UCSD-AML1 (cell line): ENCODE data around the gene OR52E6.

Source experiments
- DNase-seq: peaks from one replicate; lab custom pipeline; 2025; ENCODE audit not compliant: unreplicated experiment; lab: John Stamatoyannopoulos, UW

OR52E6 gene

DNA sequence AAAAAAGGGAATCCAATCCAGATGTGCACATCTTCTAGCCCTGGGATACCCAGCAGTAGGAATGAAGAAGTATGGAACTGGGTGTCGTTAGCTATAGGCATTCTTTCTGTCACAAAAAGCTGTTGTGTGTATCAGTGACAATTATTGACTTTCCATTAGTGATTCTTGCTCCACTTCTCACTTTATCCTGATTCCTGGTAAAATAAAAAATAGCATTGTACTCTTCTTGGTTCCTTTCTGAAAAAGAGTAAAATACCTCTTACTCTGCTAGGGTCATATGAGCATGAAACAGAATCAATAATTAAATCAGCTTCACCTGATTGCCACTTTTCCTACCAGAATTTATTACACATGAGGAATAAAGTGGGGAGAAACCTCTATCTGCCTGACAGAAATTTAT, at the start of gene OR52E6:
OR52E6 (minus strand) TSS at position 101 of the 400 bp plus-strand sequence; CDS start at position 101, 0 bp downstream.
- DNase-seq = no peak

DNA sequence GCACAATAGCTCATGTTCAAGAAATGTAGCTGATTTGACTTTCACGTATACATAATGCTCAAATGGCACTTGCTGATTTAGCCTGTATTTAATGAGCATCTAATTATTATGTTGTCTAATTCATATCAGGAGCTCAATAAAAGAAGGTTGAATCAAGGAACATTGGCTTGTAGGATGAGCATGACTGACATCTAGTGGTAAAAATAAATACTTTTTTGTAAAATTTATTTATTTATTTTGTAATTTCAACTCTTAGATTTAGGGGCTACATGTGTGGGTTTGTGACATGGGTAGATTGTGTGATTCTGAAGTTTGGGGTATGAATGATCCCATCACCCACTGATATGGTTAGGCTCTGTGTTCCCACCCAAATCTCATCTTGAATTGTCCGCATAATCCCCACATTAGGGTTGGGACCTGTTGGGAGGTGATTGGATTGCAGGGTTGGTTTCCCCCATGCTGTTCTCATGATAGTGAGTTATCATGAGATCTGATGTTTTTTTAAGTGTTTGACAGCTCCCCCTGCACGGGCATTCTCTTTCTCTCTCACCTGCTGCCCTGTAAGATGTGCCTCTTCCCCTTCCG, 49.6 kb upstream of the OR52E6 start:
- DNase-seq = no peak

DNA sequence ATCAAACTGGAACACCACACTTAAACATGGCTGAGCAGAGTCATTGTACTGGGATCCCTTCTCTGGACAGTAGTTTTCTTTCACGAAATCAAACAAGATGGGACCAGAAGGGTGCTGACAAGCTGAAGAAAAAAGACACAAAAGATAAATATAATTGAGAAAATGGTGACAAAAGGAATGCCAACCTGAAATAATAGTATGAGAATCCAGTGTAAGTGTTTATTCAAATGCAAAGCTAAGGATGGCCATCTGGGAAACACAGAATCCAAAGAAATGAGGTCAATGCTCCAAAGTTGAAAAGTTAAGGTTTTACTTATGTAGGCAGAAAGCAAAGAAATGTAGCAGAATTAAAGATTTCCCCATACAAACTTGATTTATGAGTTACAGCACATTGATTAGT, 46.0 kb upstream of the OR52E6 start:
- no peak for DNase-seq

DNA sequence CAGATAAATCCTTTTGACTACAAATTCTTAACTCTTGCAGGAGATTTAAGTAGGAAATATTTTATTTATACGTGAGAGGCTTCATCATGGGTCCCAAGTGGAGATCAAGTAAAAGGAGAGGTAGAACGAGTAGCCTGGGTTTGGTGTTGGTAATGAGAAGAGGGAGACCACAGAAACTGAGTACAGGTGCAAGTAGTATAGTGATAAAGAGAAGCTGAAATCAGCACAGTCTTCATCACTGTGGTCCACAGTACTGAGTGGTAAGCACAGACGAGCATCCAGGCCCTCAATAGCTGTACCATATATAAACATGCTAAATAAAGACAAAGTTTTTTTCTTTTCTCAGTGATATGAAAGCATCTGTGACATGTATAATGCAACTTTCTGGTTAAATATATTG, 45.5 kb upstream of the OR52E6 start:
- DNase-seq = no peak

DNA sequence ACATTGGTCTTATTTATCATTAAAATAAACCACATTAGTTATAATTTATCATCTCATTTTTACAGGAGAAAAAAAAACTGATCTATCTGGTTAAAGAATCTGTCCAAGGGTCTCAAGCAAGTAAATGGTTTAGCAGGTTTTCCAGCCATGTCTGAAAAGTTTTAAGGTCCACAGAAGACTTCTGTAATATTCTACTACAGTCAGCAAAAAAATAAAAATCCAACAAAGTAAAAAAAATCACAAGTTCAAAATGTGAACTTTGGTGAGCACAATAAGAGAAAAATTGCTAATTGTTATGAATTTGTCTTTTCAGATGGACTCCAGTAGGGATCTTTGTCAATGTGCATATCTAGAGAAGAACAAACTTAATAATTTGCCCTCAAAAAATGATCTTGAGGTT, 40.1 kb upstream of the OR52E6 start:
- no peak for DNase-seq

DNA sequence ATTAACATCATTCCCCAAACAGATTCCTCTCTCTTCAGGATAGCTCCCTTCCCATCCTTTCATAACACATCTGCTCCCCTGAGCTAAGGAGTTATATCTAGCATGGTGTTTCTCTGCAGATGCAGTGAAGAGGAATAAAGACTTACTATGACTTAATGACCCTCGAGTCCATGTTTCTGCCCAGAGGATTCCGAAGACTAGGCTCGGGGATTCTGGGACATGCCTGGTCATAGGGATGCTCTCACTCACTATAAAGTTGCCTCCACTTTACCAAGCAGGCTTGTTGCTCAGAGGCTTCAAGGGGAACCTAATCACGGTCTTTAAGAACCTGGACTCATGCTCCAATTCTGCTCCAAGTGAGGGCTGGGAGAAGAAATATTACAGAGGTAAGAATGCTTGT, 38.6 kb upstream of the OR52E6 start, which contains the start of gene OR52E4:
OR52E4 (plus strand) TSS at position 301 of the 400 bp plus-strand sequence. CDS start 3,664 bp downstream, outside the sequence.
- no peak for DNase-seq

DNA sequence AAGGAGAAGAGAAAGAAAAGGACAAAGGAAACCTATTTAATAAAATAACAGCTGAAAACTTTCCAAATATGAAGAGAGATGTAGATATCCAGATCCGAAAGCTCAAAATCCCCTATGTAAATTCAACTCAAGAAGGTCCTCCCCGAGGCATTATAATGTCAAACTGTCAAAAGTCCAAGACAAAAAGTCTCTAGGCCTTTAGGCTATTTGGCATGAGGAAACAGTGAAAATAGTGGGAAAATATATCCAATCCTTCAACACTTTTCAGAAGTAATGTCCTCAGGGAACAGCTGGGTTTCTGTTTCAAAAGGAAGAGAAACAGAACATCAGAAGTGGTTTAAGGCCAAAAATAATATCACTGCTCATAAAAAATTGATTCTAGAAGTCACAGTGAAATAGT, 36.9 kb upstream of the OR52E6 start:
- DNase-seq = no peak

DNA sequence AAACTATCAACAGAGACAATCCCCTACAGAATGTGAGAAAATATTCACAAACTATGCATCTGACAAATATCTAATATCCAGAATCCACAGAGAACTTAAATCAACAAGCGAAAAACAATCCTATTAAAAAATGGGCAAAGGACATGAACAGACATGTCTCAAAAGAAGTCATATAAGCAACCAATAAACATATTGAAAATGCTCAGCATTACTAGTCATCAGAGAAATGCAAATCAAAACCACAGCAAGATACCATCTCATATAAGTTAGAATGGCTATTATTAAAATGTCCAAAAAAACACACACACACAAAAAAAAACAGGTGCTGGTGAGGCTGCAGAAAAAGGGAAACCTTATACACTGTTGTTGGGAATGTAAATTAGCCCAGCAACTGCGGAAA, 24.1 kb upstream of the OR52E6 start:
- no peak for DNase-seq

DNA sequence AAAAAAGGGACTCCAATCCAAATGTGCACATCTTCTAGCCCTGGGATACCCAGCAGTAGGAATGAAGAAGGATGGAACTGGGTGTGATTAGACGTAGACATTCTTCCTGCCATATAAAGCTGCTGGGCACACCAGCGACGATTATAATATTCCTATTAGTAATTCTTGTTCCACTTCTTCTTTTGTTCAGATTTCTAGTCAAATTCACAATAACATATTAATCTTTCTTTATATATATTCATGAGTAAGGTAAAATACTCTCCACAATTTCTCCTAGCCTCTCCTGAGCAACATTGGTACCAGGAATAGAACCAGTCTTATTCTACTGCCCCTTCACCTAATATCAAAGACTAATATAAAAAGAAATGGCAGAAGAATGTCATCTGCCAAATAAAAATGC, 15.9 kb upstream of the OR52E6 start, which contains the start of gene OR52E8:
OR52E8 (minus strand) TSS at position 101 of the 400 bp plus-strand sequence; CDS start at position 101, 0 bp downstream.
- DNase-seq = no peak

DNA sequence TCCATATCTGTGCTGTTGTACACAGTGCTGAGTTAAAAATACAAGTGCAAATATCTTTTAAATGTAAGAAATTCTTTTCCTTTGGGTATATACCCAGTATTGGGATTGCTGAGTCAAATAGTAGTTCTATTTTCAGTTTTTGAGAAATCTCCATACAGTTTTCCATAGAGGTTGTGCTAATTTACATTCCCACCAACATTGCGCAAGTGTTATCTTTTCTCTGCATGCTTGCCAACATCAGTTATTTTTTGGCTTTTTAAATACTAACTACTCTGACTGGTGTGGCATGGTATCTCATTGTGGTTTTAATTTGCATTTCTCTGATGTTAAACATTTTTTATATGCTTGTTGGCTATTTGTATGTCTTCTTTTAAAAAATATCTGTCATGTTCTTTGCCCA, 9.3 kb upstream of the OR52E6 start:
- no peak for DNase-seq

DNA sequence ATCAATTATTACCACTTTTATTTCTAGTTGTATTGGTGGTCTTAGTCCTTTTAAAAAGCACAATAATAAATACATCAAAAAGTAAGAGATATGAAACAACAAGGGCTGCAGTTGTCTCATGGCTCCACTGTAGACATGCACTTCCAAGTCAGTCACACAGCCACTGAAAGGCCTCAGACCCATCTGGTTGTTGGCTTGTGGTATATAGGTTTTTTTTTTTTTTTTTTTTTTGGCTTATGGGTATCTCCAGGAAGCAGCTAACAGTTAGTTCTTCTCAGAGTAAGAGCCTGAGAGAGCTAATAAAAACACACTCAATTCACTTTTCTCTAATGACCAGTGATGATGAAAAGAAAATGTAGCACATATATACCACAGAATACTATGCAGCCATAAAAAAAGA, 6.0 kb upstream of the OR52E6 start:
- DNase-seq = peak; percentile 19

DNA sequence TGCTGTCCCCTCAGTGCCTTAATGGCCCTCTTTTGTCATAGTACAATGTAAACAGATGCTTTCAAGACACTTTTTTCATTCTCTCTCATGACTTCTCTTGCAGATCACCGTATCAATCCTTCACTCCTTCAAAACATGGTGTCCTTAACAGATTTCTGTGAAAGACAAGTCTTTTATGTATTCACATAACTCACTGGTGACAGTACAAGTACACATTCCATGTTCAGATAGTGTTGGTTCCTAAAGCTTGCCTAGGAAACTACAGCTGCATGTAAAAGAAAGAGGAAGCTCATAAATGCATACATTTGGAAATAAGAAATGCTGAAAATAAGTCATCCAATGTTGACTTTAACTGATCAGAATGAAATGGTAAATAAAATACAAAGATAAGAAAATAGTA, 5.0 kb upstream of the OR52E6 start:
- DNase-seq = no peak

DNA sequence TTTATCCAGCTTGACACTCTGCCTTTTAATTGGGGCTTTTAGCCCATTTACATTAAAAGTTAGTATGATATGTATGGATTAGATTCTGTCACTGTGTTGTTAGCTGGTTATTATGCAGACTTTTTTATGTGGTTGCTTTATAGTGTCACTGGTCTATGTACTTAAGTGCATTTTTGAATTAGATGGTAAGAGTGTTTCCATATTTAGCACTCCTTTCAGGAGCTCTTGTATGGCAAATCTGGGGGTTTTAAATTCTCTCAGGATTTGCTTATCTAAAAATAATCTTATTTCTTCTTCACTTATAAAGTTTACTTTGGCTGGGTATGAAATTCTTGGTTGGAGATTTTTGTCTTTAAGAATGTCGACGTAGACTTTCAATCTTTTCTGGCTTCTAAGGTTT, 4.0 kb downstream of the OR52E6 start:
- DNase-seq = no peak

DNA sequence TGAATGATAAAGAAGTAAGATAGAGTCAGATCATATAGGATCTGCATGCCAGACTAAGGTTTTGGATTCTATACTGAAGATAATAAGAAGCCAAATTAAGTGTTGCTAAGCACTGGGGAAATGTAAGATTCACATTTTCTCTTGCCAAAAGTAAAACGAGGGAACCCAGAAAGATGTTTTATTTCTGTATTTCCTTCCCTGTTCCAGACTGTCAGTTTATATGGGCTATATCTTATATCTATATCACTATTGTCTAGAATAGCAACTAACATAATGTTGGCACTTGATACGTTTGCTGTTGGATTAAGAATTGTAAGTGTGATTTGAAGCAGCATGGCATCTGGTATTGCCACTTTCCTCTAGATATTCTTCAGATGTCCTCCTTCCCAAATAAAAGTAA, 8.3 kb downstream of the OR52E6 start:
- DNase-seq = no peak

DNA sequence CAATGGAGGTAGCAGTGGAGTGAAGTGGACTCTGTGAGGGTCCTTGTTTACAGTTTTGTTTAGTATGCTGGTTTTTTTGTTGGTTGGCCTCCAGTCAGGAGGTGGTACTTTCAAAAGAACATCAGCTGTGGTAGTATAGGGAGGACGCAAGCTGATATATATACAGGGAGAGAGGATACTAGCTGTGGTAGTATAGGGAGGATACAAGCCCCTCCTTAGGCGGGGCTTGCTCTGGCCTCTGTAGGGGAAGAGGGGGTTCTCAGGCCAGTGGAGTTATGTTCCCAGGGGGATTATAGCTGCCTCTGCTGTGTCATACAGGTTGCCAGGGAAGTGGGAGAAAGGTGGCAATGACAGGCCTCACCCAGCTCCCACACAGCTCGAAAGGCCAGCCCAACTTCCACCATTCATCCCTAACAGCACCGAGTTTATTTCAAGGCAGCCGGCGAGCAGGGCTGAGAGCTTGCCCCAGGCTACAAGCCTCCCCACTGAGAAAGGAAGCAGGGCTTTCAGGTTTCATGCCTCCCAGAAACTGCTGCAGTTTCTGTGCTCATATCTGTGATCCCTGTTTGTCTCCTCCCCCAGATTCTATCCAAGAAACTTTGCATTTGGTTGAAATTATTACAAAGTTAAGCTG, 10.4 kb downstream of the OR52E6 start:
- no peak for DNase-seq

DNA sequence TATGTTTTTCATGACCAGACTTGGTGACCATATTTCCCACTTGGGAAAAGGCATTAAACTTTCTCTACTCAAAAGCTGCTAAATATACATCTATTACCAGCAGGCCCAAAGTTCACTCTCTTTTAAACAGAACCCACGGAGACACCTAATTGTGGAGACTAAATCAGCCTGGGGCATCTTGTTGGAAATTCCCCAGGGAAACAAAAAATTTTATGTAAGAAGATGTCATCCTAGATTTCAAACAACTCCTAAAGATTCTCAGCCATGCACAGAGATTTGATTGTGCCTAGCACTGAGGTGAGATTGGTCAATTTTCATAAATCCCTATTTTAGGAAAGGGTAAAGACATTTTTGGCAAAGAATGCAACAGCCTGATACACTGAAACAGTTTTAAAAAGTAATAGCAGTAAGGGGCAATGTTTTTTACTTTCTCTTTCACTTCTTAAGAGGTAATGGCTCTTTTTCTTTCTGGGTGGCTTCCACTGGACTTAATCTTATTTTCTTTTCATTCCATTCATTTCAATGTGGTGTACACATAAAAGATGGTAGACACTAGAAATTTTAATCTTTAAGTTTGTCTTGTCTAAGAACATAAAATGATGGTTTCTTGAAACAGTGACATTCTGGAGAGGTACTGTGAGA, 23.3 kb downstream of the OR52E6 start:
- DNase-seq = no peak

DNA sequence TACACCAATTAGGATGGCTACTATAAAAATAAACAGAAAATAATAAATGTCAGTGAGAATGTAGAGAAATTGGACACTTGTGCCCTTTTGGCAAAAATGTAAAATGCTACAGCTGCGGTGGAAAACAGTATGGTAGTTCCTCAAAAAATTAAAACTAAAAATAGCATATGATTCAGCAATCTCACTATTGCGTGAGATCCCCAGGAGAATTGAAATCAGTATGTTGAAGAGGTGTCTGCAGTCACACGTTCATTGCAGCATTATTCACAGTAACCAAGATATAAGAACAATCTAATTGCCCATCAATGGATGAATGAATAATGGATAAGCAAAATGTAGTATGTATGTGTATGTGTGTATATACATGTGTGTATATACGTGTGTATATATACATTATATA, 26.2 kb downstream of the OR52E6 start:
- DNase-seq = no peak

DNA sequence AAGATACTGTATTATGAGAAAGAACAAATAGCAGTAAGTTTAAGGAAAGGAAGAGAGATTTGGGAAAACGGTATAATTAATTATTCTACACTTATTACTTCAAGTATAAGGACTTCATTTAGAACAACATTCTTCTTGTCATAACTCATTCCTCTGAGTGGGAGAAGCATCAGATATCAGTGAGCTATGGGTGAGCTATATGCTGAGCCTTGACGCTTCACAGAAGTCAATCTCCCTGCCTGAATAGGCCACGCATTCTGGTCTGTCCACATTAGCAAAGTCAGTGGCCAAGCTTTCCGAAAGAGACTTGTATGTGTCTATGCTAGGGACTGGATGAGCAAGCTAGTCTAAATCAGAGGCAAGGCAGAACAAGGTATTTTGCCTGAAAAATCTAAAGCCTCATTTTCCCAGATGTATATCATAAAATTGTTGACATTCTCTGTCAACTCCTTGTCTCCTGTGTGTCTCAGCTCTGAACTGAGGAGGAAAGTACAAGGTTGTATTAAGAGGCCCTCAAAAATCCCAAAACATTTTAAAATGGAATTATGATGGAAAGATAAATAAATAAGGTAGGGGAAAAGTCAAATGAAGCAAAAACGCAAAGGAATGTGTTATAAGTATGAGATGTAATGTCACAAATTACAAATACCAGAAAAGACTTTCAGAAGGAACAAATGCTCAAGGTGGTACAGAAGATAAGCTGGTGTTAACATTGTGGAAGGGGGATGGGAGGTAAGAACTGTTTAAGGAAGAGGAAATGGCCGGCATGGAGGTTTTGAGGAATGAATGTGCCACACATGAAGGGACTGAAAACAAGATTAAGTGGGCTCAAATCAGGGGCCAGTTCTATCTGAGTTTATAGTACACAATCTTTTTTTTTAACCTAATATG, 31.5 kb downstream of the OR52E6 start:
- no peak for DNase-seq

DNA sequence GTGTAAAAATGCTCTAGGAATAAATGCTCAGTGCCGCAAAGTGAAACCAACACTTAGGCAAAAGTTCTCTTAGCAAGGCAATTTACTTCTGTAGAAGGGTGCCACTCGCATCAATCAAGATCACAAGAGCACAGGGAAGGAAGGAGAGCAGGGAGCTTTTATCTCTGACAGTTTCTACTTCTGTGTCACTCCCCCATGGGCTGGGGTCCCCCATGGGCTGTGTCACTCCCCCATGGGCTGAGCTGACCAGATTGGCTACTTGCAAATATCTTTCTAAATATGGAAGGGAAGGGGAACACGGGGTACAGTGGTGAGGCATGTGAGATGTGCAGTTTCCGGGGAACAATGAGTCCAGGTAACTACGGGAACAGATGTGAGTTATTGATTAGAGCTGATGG, 32.6 kb downstream of the OR52E6 start:
- DNase-seq = peak; percentile 68

DNA sequence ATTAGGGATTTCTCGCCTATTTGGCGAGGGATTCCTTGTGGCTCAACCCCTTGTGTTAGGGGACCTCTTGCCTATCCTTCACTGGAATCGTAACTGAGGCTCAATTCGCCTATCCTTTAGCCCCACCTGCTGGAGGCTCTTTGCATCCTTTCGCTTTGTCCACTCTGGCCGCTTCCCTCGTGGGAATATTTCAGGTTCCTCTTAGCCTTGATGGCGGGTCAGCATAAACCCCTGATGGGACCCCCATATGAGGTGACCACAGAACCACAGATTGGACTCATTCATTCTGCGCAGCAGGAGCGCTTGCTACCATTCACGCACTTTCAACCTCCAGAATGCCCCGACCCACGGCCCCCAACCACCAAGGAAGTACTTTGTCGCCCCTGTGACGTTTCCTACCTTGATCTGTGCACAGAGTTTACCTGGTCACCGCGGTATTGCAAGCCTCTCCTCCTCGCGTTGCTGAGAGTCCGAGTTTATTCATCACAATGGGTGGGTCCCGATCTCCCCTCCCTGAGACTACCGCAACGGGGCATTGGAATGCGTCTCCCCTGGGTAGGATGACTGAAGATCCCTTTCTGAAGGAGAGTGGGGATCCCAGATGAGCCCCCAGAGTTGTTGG, 33.1 kb downstream of the OR52E6 start, which contains the start of gene OR52N2:
OR52N2 (plus strand) TSS at position 425 of the 622 bp plus-strand sequence. CDS start 11,412 bp downstream, outside the sequence.
- peak; percentile 81 for DNase-seq

DNA sequence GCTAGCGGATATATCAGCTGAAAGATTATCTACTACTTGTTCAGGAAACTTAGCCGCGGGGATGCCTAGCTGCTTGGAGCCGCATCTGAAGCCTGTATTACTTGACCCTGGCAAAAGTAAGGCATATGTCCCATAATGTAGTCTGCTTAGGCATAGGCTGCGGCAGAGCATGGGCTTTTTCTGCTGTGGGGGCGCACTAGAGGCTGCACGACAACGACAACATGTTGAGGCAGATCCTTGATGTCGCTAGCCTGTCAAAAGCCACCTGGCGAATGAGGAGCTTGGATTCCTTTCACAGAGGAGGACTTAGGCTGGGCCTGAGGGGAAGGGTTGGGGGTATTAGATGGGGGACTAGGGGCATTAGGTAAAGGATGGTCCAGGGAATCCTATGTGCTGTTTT, 34.1 kb downstream of the OR52E6 start:
- peak; percentile 64 for DNase-seq
